Spleen (tissue), 7 donors: ENCODE results near the gene ATP10A.

Experiments
- POLR2A ChIP-seq, 3 donors: fragments of 450-650 bp; IDR thresholded peaks; one replicate each; pipeline ENCODE4 v1.5.1; 2017; ENCODE audit warnings: antibody characterized with exemption in 3 of 3, mild to moderate bottlenecking in 1 of 3
- POLR2AphosphoS5 ChIP-seq, 3 donors: sonication (generic); formaldehyde crosslinking; IDR thresholded peaks; one replicate each; pipeline ENCODE4 v1.5.1; 2017; ENCODE audit warnings: antibody characterized with exemption in 3 of 3
- TF ChIP-seq, protein P1 (sequence below), 11 experiments: fragments of 200-600 bp in 7 of 11; fragments of 450-650 bp in 4 of 11; sonication (generic) in 4 of 11; IDR thresholded peaks in 8 of 11; conservative IDR thresholded peaks in 3 of 11; 1 replicate in 7 of 11; 2 replicates in 4 of 11; pipeline versions ENCODE4 v1.4.0 to v1.8.0; 2016 to 2021; ENCODE audit warnings: antibody characterized with exemption in 11 of 11, inconsistent platforms in 4 of 11, mild to moderate bottlenecking in 1 of 11
- donor health status: DM: no; HTN: no; CAD: no; lungs with moderate emphysema.
- donor health status: DM: no; HTN: no; CAD: no.
- donor health status: DM: no; HTN: no; CAD: no.

DNA sequence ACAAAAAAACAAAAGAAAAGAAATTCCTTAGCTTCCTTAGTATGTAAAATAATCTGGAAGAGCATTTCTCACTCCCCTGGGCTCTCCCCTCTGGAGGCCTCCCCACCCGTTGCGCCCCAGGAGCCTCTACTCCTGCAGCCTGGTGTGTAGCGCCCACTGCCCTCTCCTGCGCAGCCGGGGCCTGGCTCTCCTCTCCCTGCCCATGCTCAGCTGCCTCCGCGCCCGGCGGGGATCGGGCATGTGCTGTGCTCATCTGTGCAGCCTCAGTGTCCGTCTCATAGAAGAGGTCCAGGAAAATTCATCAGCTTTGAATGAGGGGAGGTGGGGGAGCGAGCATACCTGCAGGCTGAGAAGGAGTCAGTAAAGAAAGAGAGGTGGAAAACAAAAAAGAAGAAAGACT, 203.9 kb downstream of the ATP10A start:
- no peak for TF ChIP-seq POLR2A (IDR thresholded peaks at IDR 0.05)
- TF ChIP-seq, protein P1, sequence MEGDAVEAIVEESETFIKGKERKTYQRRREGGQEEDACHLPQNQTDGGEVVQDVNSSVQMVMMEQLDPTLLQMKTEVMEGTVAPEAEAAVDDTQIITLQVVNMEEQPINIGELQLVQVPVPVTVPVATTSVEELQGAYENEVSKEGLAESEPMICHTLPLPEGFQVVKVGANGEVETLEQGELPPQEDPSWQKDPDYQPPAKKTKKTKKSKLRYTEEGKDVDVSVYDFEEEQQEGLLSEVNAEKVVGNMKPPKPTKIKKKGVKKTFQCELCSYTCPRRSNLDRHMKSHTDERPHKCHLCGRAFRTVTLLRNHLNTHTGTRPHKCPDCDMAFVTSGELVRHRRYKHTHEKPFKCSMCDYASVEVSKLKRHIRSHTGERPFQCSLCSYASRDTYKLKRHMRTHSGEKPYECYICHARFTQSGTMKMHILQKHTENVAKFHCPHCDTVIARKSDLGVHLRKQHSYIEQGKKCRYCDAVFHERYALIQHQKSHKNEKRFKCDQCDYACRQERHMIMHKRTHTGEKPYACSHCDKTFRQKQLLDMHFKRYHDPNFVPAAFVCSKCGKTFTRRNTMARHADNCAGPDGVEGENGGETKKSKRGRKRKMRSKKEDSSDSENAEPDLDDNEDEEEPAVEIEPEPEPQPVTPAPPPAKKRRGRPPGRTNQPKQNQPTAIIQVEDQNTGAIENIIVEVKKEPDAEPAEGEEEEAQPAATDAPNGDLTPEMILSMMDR (IDR thresholded peaks at IDR 0.05 in 8 of 11, conservative IDR thresholded peaks at IDR 0.05 in 3 of 11), result no peak
- TF ChIP-seq POLR2AphosphoS5 (IDR thresholded peaks at IDR 0.05), result no peak
